Measurements from ENCODE around the gene PLEKHS1. TPM values are rescaled to one million over a fixed set of nuclear protein-coding genes. Genes with fewer than 3 reads are reported as not detected.
"Not testable (repeated sequence)": the region's sequence is repeated elsewhere in the genome, so short reads cannot be mapped to it uniquely, and the experiment has no call there.

The PLEKHS1 gene
- total RNA-seq, 2 experiments from 2014 or later = 0.08 TPM; not detected in 1

DNA sequence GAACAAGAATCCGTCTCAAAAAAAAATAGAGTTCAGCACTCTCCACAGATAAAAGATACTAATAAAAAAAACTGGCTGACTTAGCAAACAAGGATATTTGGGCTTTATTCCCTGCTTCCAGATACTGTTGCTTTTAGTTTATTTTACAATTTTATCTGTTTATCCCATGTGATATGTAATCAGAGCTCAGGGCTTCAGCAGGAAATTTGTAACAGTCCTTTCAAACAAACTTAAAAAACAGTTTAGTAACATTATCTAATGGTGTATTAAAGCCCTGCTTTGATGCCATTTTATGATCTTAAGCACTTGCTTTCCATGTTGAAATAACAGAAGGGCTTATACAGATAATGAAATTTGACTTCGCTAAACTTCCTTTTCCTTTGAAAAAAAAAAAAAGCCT is 74.3 kb downstream of the PLEKHS1 start:
- Mint-ChIP-seq H3K4me3 (no peak overlapping the region), H3K27me3 (peaks cover 19% of the 10 kb centered on the region), H3K27ac (no peak overlapping the region), H3K36me3 (ENCODE audit: low read depth) (no peaks in the 10 kb centered on the region), H3K4me1 (no peaks in the 10 kb centered on the region), H3K9me3 (no peaks in the 10 kb centered on the region)
- POLR2A ChIA-PET = no interaction called here
- no peak for DNase-seq
- CTCF ChIA-PET = no interaction called here

GRCh38 chr10:113828567-113828966 is 77.1 kb downstream of the PLEKHS1 start:
- POLR2A ChIA-PET; DNase-seq; H3K4me3 Mint-ChIP-seq; H3K4me1 Mint-ChIP-seq; H3K36me3 Mint-ChIP-seq (ENCODE audit: low read depth); H3K9me3 Mint-ChIP-seq; H3K27ac Mint-ChIP-seq: not testable (repeated sequence)
- CTCF ChIA-PET = interaction anchor here (0.6 kb wide), 1 partner anchor 96 kb away, joined by 3 read pairs; no protein-coding TSS in a partner anchor
- H3K27me3 Mint-ChIP-seq = peaks cover 19% of the 10 kb centered on the region

Other genes with a start within 250 kb of the PLEKHS1 start
- not detected for gene HABP2, start 198.6 kb upstream of the PLEKHS1 start, total RNA-seq
- not detected for gene NRAP, start 87.6 kb upstream of the PLEKHS1 start, total RNA-seq
- gene CASP7, start 71.8 kb upstream of the PLEKHS1 start, total RNA-seq = 10 to 100 TPM; 39.0 to 39.3 TPM
- gene DCLRE1A, start 102.4 kb downstream of the PLEKHS1 start, total RNA-seq = 10 to 100 TPM; 17.8 to 18.2 TPM
- gene NHLRC2, start 103.0 kb downstream of the PLEKHS1 start, total RNA-seq = 10 to 100 TPM; 29.5 to 29.9 TPM

Data from activated CD4-positive, alpha-beta memory T cell treated with anti-CD3 and anti-CD28 coated beads, Interleukin-2, amount 10 ng/mL, durations not matched to agents 7 days and 5 days (primary cell).